IMR-90 (cell line): Measurements from ENCODE around the gene WDR74. TPM values are rescaled to one million over a fixed set of nuclear protein-coding genes. Genes with fewer than 3 reads are reported as not detected.

Experiments used
- ATAC-seq: fragments of 200-7000 bp; cut with Tn5 transposase; 2 replicates; pipeline ENCODE4 v1.9.1; 2020; ENCODE audit warnings: low read depth, mild to moderate bottlenecking, moderate library complexity
- BruUV-seq: library from RNA; stranded (reverse); fragments of 400-500 nt; replicated peaks from 2 replicates; lab custom pipeline; 2021; lab: Mats Ljungman, UMichigan
- CTCF ChIA-PET: fragments of 300-600 bp; formaldehyde crosslinking; extraction: SDS; loops from one replicate; lab custom pipeline; 2021; ENCODE audit warnings: antibody characterized with exemption; lab: Yijun Ruan, JAX
- POLR2A ChIA-PET: fragments of 300-600 bp; sonication (Branson Sonifier 250); formaldehyde crosslinking; loops from one replicate; lab custom pipeline; 2022; ENCODE audit warnings: antibody characterized with exemption; ENCODE audit not compliant: unreplicated experiment; lab: Charles Lee
- DNase-seq: peaks from one replicate; pipeline ENCODE4 v3.0.0; 2013
- H2AFZ ChIP-seq: replicated peaks from 2 replicates; pipeline ENCODE3; 2013; ENCODE audit warnings: low read length, mild to moderate bottlenecking; ENCODE audit not compliant: poor library complexity
- H2AK5ac ChIP-seq: 2 replicates; pipeline ENCODE4 v1.6.1; 2013; ENCODE audit warnings: low read depth, low read length, inconsistent platforms
- H2AK9ac ChIP-seq: replicated peaks from 2 replicates; pipeline ENCODE3; 2013; ENCODE audit warnings: mild to moderate bottlenecking, low read depth, low read length, moderate library complexity; ENCODE audit not compliant: poor library complexity
- H2BK120ac ChIP-seq: 2 replicates; pipeline ENCODE4 v1.6.1; 2013; ENCODE audit warnings: low read depth, low read length, inconsistent platforms
- H2BK15ac ChIP-seq: 3 replicates; pipeline ENCODE4 v1.6.1; 2013; ENCODE audit warnings: low read depth, low read length, inconsistent platforms
- H2BK20ac ChIP-seq: 2 replicates; pipeline ENCODE4 v1.6.1; 2013; ENCODE audit warnings: low read depth, mild to moderate bottlenecking, inconsistent platforms, low read length, moderate library complexity
- H2BK5ac ChIP-seq: 2 replicates; pipeline ENCODE4 v1.6.1; 2013; ENCODE audit warnings: mild to moderate bottlenecking, low read depth, low read length, inconsistent platforms; ENCODE audit not compliant: poor library complexity, severe bottlenecking
- H3K14ac ChIP-seq: replicated peaks from 2 replicates; pipeline ENCODE4 v1.6.1; 2013; ENCODE audit warnings: low read depth, low read length, inconsistent platforms
- H3K18ac ChIP-seq: 2 replicates; pipeline ENCODE4 v1.6.1; 2013; ENCODE audit warnings: low read depth, low read length, control low read depth
- H3K23ac ChIP-seq: 2 replicates; pipeline ENCODE4 v1.6.1; 2013; ENCODE audit warnings: low read depth, low read length, inconsistent platforms
- H3K27ac ChIP-seq: 2 replicates; pipeline ENCODE4 v1.5.1; 2013; ENCODE audit warnings: mild to moderate bottlenecking, control low read depth, low read length; ENCODE audit not compliant: insufficient read depth
- H3K27me3 ChIP-seq: 2 replicates; pipeline ENCODE4 v1.6.1; 2013; ENCODE audit warnings: low read length; ENCODE audit not compliant: control insufficient read depth, insufficient read depth
- H3K36me3 ChIP-seq: 2 replicates; pipeline ENCODE4 v1.6.1; 2013; ENCODE audit warnings: low read length, mixed read lengths; ENCODE audit not compliant: control insufficient read depth, insufficient read depth
- H3K4ac ChIP-seq: 2 replicates; pipeline ENCODE4 v1.6.1; 2013; ENCODE audit warnings: low read depth, low read length, inconsistent platforms
- H3K4me1 ChIP-seq: 2 replicates; pipeline ENCODE4 v1.6.1; 2013; ENCODE audit warnings: low read length, mixed read lengths; ENCODE audit not compliant: control insufficient read depth, insufficient read depth
- H3K4me2 ChIP-seq: 2 replicates; pipeline ENCODE4 v1.6.1; 2013; ENCODE audit warnings: low read depth, mild to moderate bottlenecking, control low read depth, low read length, moderate library complexity
- H3K4me3 ChIP-seq: 2 replicates; pipeline ENCODE4 v1.5.1; 2013; ENCODE audit warnings: low read depth, mild to moderate bottlenecking, control low read depth, low read length, moderate library complexity; ENCODE audit not compliant: insufficient read depth
- H3K56ac ChIP-seq: 2 replicates; pipeline ENCODE4 v1.6.1; 2013; ENCODE audit warnings: low read length, inconsistent platforms; ENCODE audit not compliant: insufficient read depth; ENCODE audit errors: extremely low read depth
- H3K79me1 ChIP-seq, 2 experiments: 2 replicates each; pipeline ENCODE4 v1.6.1; 2013; ENCODE audit warnings: low read length in 2 of 2, inconsistent platforms in 1 of 2, low read depth in 1 of 2
- H3K9ac ChIP-seq: 2 replicates; pipeline ENCODE4 v1.6.1; 2013; ENCODE audit warnings: low read depth, low read length, control low read depth
- H3K9me1 ChIP-seq: 2 replicates; pipeline ENCODE4 v1.6.1; 2013; ENCODE audit warnings: low read length, inconsistent platforms; ENCODE audit not compliant: insufficient read depth
- H3K9me3 ChIP-seq: 2 replicates; pipeline ENCODE4 v1.6.1; 2013; ENCODE audit warnings: low read length; ENCODE audit not compliant: control insufficient read depth, insufficient read depth
- H4K20me1 ChIP-seq: 2 replicates; pipeline ENCODE4 v1.6.1; 2013; ENCODE audit warnings: low read length, inconsistent platforms; ENCODE audit not compliant: insufficient read depth
- H4K5ac ChIP-seq: 2 replicates; pipeline ENCODE4 v1.6.1; 2013; ENCODE audit warnings: mild to moderate bottlenecking, low read depth, low read length, control low read depth
- H4K8ac ChIP-seq, 2 experiments: 2 replicates each; pipeline ENCODE4 v1.6.1; 2013; ENCODE audit warnings: low read depth in 2 of 2, low read length in 2 of 2, control low read depth in 1 of 2, inconsistent platforms in 1 of 2
- H4K91ac ChIP-seq: 2 replicates; pipeline ENCODE4 v1.6.1; 2013; ENCODE audit warnings: low read depth, low read length, inconsistent platforms; ENCODE audit not compliant: insufficient read depth
- CTCF ChIP-seq: conservative IDR thresholded peaks from 2 replicates; pipeline ENCODE4 v1.5.1; 2012; ENCODE audit warnings: mild to moderate bottlenecking, low read depth, low read length, improper control_type of control experiment
- ELK1 ChIP-seq: fragments of 150-350 bp; IDR thresholded peaks from 2 replicates; pipeline ENCODE4 v1.6.1; 2016; ENCODE audit warnings: low read depth, mild to moderate bottlenecking, low read length, moderate library complexity, borderline replicate concordance
- MAFK ChIP-seq: IDR thresholded peaks from 2 replicates; pipeline ENCODE4 v1.6.1; 2012; ENCODE audit warnings: low read depth, low read length, improper control_type of control experiment
- MAZ ChIP-seq: IDR thresholded peaks from 2 replicates; pipeline ENCODE4 v1.6.1; 2012; ENCODE audit warnings: low read depth, mild to moderate bottlenecking, low read length, improper control_type of control experiment, moderate library complexity, borderline replicate concordance
- MXI1 ChIP-seq: IDR thresholded peaks from 2 replicates; pipeline ENCODE4 v1.6.1; 2012; ENCODE audit warnings: low read depth, mild to moderate bottlenecking, low read length, moderate library complexity, borderline replicate concordance
- POLR2A ChIP-seq: IDR thresholded peaks from 2 replicates; pipeline ENCODE4 v1.6.1; 2012; ENCODE audit warnings: mild to moderate bottlenecking, low read depth, low read length
- RAD21 ChIP-seq: IDR thresholded peaks from 2 replicates; pipeline ENCODE4 v1.6.1; 2012; ENCODE audit warnings: low read length, improper control_type of control experiment
- RCOR1 ChIP-seq: IDR thresholded peaks from 2 replicates; pipeline ENCODE4 v1.6.1; 2012; ENCODE audit warnings: mild to moderate bottlenecking, low read length, improper control_type of control experiment; ENCODE audit not compliant: insufficient replicate concordance
- RFX5 ChIP-seq: IDR thresholded peaks from 2 replicates; pipeline ENCODE4 v1.8.0; 2012; ENCODE audit warnings: low read depth, mild to moderate bottlenecking, low read length, moderate library complexity
- SMC3 ChIP-seq: fragments of 150-350 bp; IDR thresholded peaks from 2 replicates; pipeline ENCODE4 v1.6.1; 2016; ENCODE audit warnings: low read depth, mild to moderate bottlenecking, antibody characterized with exemption, low read length, moderate library complexity
- WGBS, 2 experiments: methylation state at CpG; one replicate each; pipeline versions ENCODE4 v1.1.5 to v1.1.7; 2013; ENCODE audit warnings: missing lambda C conversion rate in 2 of 2; ENCODE audit not compliant: insufficient read length in 1 of 2; ENCODE audit errors: extremely low coverage in 2 of 2; 5-methylcytosine and 5-hydroxymethylcytosine counted together
- dilution Hi-C: fragments of 300-500 bp; cut with HindIII; formaldehyde crosslinking; loops from one replicate; pipeline ENCODE4 v1.14.3; 2018; ENCODE audit warnings: low sequenced_read_pairs; ENCODE audit not compliant: unreplicated experiment
- in situ Hi-C: fragments of 300-500 bp; cut with MboI; formaldehyde crosslinking; loops from 3 replicates; pipeline ENCODE4 v1.14.3; 2019; ENCODE audit warnings: low sequenced_read_pairs, inconsistent platforms, mixed read lengths
- intact Hi-C: fragments of 100-400 bp; cut with micrococcal nuclease; formaldehyde crosslinking; loops from 2 replicates; pipeline ENCODE4 v1.10.0; 2022
- polyA plus RNA-seq, 3 experiments: library from polyadenylated mRNA; depleted of rRNA; stranded (reverse); fragments of >200 nt; gene quantifications; 2 replicates each; pipeline ENCODE4 v1.2.3, GENCODE V29; 2012; ENCODE audit warnings: low replicate concordance in 1 of 3
- total RNA-seq: library from RNA; depleted of rRNA; stranded (reverse); fragments of >200 nt; gene quantifications from 2 replicates; pipeline ENCODE4 v1.2.3, GENCODE V29; 2012

Gene WDR74
- total and polyA plus RNA-seq, 2 of the 4 experiments (the other 2 are of a cell fraction), result 38.4 to 44.3 TPM

GRCh38 chr11:62880803-62881578 is 41.6 kb upstream of the WDR74 start, which contains the start of gene SLC3A2:
SLC3A2 (plus strand) TSS chr11:62880896; CDS start chr11:62881024, 128 bp downstream.
- Histone ChIP-seq H3K56ac (peak within 1 kb of the TSS; percentile 100), H2BK20ac (peak within 1 kb of the TSS; percentile 89), H3K4me3 (peak within 1 kb of the TSS; percentile 92), H2AK9ac (peak within 1 kb of the TSS; percentile 99), H3K23ac (peak within 1 kb of the TSS; percentile 100), H3K9me3 (no peaks in the 10 kb centered on the region), H3K9ac (peak within 1 kb of the TSS; percentile 100), H4K8ac (peak within 1 kb of the TSS; percentile 96 to 100), H3K27ac (peak within 1 kb of the TSS; percentile 98), H4K5ac (peak within 1 kb of the TSS; percentile 100), H3K4ac (peak within 1 kb of the TSS; percentile 100), H2AK5ac (peak within 1 kb of the TSS; percentile 100), H2BK5ac (peak within 1 kb of the TSS; percentile 96), H2AFZ (peak within 1 kb of the TSS; percentile 87), H3K18ac (peak within 1 kb of the TSS; percentile 100), H2BK15ac (peak within 1 kb of the TSS; percentile 97), H3K27me3 (no peaks in the 10 kb centered on the region), H4K20me1 (peaks cover 41% of the 10 kb centered on the region), H4K91ac (peak within 1 kb of the TSS; percentile 100), H3K36me3 (peaks cover 38% of the 10 kb centered on the region), H3K79me1 (peaks cover 21 to 60% of the 10 kb centered on the region in 2 experiments), H3K14ac (peak within 1 kb of the TSS; percentile 100), H2BK120ac (peak within 1 kb of the TSS; percentile 96), H3K9me1 (peaks cover 9% of the 10 kb centered on the region; the same call in 1 of the 2 replicates), H3K4me1 (peaks cover 23% of the 10 kb centered on the region), H3K4me2 (peak within 1 kb of the TSS; percentile 98)
- DNase-seq, result peak; percentile 82
- ChIA-PET POLR2A (interaction anchor here (1.0 to 1.4 kb wide), 2 partner anchors 9 to 40 kb away, joined by 6 to 8 read pairs; no protein-coding TSS in a partner anchor), CTCF (interaction anchor here (0.6 to 1.9 kb wide), 6 partner anchors 18 to 282 kb away, joined by 3 to 7 read pairs (median 5); no protein-coding TSS in a partner anchor)
- intact Hi-C loops (loop anchor here (1.0 to 5.0 kb wide), 2 partner anchors 40 to 94 kb away; partner anchors contain the start of gene TMEM179B), dilution Hi-C loops (no loop called here), in situ Hi-C loops (loop anchor here (25.0 kb wide), 1 partner anchor 781 kb away; the partner anchor contains the start of gene ATL3)
- TSS peak; percentile 85 for BruUV-seq
- TF ChIP-seq MAZ (peak; percentile 24; the same call in 1 of the 2 replicates), MAFK (no peak), CTCF (peak; percentile 71), RAD21 (peak; percentile 61), SMC3 (peak; percentile 27; the same call in 1 of the 2 replicates), RCOR1 (no peak), MXI1 (peak; percentile 92), RFX5 (no peak), ELK1 (no peak), POLR2A (peak; percentile 97)
- WGBS, 2 experiments, result 0% methylated on average over 40 of the region's 69 CpGs; no CpG with 5 or more reads in 1 of the 2 experiments
- peak; percentile 85 for ATAC-seq
